ENCODE results near the gene MOV10L1.
"Not testable (repeated sequence)": the region's sequence is repeated elsewhere in the genome, so short reads cannot be mapped to it uniquely, and the experiment has no call there.

Gene MOV10L1

DNA sequence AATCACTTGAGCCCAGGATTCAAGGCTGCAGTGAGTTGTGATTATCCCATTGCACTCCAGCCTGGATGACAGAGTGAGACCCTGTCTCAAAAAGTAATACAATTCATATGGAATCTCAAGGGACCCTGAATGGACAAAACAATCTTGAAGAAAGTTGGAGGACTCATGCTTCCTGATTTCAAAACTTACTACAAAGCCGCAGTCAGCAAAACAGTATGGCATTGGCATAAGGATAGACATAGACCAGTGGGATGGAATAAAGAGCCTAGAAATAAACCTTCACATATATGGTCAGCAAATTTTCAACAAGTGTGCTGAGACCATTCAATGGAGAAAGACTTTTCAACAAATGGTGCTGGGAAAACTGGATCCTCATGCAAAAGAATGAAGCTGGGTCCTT lies 113.5 kb downstream of the MOV10L1 start:
- DNase-seq (ENCODE audit: low read depth): no peak

DNA sequence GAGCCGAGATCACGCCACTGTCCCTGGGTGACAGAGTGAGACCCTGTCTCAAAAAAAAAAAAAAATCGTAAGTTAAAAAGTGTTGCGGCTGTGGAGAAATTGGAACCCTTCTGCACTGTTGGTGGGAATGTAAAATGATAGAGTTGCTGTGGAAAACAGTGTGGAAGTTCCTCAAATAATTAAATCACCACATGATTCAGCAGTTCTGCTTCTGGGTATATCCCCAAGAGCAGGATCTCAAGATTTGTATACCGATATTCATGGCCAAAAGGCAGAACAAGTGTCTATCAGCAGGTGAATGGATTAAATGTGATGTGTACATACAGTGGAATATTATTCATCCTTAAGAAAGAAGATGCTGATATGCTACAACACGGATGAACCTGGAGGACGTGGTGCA lies 114.8 kb downstream of the MOV10L1 start:
- no peak for DNase-seq (ENCODE audit: low read depth)

DNA sequence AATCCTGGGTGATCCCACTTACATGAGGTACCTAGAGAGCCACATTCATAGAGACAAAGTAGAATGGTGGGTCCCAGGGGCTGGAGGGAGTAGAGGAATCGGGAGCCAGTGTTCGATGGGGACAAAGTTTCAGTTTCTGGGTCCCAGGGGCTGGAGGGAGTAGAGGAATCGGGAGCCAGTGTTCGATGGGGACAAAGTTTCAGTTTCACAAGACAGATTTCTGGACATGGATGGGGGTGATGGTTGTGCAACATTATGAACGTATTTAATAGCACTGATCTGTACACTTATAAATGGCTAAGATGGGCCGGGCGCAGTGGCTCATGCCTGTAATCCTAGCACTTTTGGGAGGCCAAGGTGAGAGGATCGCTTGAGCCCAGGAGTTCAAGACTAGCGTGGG lies 115.2 kb downstream of the MOV10L1 start:
- DNase-seq (ENCODE audit: low read depth): not testable (repeated sequence)

DNA sequence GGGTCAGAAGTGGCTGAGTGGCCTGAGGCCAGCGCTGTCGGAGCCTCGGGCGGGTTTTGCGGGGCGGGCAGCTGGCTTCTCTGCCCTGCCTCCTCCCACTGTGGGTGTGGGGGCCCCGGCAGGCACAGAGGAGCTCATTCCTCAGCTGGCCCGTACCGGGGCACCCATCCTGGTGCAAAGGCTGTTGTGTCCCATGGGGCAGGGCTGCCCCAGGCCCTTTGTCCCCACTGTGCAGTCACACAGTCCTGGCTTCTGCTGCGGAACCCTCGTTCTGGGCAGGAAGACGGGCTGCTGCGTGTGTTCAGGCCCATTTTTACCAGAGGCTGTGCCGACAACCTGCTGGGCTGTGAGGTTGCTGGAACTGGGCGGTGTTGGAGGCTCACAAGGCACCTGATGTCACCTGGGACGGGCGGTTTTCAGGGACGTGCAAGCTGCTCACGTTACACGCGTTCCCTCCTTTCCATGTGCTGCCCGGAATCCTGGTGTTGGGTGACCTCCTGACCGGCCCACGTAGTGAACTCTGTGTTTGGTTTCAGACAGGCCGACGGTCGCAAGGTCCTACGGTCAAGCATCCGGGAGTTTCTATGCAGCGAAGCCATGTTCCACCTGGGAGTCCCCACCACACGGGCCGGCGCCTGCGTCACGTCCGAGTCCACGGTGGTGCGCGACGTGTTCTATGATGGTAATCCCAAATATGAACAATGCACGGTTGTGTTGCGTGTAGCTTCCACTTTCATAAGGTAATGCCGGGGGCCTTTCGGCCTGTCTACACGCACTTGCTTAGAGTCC lies 116.2 kb downstream of the MOV10L1 start:
- DNase-seq (ENCODE audit: low read depth): no peak

DNA sequence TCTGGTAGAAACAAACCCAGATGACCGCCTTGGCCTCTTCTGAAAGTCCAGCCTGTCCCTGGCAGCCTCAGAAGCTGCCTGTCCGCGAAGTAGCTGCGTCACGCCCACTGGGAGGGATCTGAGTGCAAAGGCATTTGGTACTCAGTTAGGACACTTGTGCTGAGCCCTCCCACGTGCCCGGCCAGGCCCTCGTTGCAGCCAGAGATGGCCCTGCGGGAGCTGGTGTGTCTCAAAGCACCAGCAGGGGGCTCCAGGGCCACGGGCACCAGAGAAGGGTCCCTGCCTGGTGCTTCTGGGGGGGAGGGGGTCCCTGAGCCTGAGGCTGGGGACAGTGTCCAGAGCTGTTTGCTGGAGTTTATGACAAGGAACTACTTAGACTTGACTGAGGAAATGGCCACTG lies 116.8 kb downstream of the MOV10L1 start:
- peak; percentile 61 for DNase-seq (ENCODE audit: low read depth)

DNA sequence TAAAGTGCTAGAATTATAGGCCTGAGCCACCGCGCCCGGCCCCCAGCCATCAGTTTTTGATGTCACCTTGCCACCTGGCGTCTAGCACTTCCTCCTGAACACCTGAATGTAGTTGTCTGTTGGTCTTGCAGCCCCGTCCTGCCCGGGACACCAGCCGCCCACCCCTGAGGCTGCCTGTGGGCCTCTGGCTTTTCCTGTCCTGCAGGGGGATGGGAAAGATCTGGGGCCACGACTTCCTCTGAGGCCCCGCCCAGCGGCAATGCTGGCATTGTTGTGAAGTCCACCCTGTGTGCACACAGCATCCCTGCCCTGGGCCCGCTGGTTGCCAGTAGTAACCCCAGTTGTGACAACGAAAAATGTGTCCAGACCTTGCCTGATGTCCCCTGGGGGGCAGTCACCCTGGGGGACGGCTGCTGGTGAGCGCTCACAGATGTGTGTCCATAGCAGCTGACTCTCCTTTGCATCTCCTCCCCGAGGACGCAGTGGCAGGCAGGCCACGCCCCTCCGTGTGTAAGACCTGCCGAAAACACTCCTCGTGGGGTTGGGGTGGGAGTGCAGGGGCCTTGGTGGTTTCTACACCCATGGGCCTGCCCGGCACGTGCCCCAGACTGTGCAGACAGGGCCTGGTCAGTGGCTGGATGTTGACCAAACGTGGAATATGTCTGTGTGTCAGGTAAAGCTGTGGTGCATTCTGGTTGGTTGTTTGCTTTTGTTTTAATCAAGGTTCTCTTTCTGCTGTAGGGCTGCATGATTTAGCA lies 117.8 kb downstream of the MOV10L1 start:
- DNase-seq (ENCODE audit: low read depth): no peak

DNA sequence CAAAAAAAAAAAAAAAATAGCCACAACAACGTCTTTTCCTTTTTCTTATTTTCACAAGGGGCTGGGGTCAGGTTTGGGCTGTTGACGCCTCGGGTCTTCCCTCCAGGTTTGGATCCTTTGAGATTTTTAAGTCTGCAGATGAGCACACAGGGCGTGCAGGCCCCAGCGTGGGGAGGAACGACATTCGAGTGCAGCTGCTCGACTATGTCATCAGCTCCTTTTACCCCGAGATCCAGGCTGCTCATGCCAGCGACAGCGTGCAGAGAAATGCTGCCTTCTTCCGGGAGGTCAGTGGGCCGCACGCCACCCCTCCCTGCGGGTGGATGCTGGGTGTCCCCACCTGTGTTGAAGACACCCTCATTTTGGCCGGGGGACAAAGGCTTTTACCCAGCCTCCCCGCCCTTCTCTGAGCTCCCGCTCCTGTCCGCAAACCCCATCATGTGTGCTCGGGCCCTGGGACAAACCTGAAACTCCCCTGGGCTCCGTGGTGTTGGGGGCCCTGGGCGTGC lies 118.7 kb downstream of the MOV10L1 start:
- no peak for DNase-seq (ENCODE audit: low read depth)

DNA sequence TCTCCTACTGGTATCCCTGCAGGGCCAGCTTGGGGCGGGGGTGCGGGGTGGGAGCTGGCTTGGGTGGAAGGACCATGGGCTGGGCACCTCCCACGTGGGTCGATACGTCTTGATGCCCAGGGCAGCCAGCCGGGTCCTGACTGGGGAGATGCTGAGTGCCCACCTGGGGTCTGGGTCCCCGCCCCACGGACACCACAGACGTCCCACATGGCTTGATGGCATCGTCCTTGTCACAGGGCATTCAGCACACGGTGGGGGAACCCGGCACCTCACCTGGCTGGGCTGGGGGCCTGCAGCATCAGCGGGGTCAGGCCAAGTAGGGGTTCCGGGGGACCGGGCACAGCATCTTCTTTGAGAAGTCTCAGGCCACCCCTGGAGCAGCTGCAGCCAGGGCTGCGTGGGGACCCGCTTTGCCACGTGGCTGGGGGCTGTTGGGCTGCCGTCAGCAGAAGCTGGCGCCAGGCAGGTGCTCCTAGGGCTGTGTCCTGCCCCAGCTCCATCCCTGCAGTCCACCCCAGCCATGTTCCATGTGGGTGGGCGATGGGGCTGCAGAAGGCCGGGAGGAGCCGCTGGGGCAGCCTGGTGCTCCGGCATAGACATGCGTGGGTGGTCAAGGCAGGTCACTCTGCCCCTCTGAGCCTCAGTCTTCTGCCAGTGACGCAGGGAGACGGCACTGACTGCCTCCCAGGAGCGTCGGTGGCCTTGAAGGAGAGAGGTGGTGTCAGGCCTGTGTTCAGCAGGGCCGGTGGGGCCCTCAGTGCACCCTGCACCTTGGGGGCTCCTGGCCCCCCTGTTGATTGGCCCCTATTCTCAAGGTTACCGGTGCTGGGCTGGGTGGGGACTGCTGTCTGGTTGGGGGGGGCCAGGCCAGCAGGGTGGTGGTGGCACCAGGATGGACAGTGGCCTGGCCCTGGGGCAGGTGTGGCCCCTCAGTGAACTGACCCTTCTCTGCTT lies 119.4 kb downstream of the MOV10L1 start:
- DNase-seq (ENCODE audit: low read depth): no peak

DNA sequence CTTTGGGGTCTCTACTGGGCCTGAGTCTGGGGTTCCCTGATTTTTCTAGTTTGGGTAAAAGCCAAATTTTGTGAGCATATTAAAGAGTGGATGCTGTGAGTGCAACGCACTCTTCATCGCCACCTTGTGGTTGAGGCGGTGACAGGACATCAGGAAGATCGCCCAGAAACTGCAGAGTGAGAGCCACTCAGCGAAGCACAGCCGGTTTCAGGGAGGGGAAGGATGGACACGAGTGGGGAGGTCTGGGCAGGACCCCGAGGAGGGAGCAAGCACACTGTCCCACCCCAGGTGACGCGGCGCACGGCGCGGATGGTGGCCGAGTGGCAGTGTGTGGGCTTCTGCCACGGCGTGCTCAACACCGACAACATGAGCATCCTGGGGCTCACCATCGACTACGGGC lies 120.1 kb downstream of the MOV10L1 start:
- peak; percentile 72 for DNase-seq (ENCODE audit: low read depth)

DNA sequence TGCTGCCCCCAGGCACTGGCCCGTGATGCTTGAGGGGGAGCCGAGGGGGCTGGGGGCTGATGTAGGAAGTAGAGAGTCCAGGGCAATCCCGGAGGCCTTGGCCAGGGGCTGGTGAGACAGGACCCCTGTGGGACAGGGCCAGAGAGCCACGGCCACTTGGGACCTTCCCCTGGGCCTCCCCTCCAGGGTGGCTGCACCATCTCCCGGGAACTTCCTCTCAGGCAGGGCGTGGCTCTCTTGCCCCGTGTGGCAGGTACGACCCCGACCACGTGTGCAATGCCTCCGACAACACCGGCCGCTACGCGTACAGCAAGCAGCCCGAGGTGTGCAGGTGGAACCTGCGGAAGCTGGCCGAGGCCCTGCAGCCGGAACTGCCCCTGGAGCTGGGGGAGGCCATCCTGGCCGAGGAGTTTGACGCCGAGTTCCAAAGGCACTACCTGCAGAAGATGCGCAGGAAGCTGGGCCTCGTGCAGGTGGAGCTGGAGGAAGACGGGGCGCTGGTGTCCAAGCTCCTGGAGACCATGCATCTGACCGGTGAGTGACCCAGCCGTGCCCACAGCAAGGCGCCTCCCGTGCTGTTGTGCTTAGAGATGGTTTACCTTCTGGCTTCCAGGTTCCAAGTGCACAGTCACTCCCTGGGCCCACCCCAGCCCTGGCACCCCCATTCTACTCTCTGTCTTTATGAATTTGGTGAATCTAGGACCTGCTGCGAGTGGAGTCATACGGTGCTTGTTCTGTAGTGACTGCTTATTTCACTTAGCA lies 120.8 kb downstream of the MOV10L1 start:
- no peak for DNase-seq (ENCODE audit: low read depth)

DNA sequence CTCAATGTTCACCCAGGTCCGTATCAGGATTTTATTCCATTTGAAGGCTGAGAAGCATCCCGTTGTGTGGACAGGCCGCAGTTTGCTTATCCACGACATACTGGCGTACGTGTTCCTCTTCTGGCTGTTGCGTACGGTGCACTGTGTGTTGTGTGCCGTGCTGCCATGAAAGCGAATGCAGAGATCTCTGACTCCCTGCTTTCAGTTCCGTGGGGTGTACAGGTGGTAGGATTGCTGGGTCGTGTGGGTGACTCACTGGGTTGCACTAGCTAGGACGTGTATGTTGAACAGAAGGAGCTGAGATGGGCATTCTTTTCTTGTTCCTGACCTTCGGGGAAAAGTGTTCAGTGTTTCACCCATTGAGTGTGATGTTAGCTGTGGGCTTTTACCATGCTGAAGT lies 121.3 kb downstream of the MOV10L1 start:
- DNase-seq (ENCODE audit: low read depth): no peak
